Neural progenitor cell (in vitro differentiated cells): ENCODE results near the gene MDN1. TPM values are rescaled to one million over a fixed set of nuclear protein-coding genes. Genes with fewer than 3 reads are reported as not detected.

Source experiments
- DNase-seq: peaks from one replicate; pipeline ENCODE4 v3.0.0-alpha.2; 2016; ENCODE audit warnings: low spot score
- H2AFZ ChIP-seq: fragments of 200-600 bp; sonication (generic); replicated peaks from 2 replicates; pipeline ENCODE4 v1.6.1; 2016; ENCODE audit warnings: antibody characterized with exemption
- H3F3A ChIP-seq: fragments of 200-600 bp; sonication (generic); 2 replicates; pipeline ENCODE4 v1.6.1; 2016; ENCODE audit warnings: antibody characterized with exemption, low read depth
- H3K27ac ChIP-seq: fragments of 200-600 bp; sonication (generic); 2 replicates; pipeline ENCODE4 v1.5.1; 2016; ENCODE audit warnings: mild to moderate bottlenecking
- H3K27me3 ChIP-seq: fragments of 200-600 bp; sonication (generic); 2 replicates; pipeline ENCODE4 v1.6.1; 2016; ENCODE audit warnings: mild to moderate bottlenecking, moderate library complexity
- H3K36me3 ChIP-seq: fragments of 200-600 bp; sonication (generic); 2 replicates; pipeline ENCODE4 v1.5.1; 2016
- H3K4me1 ChIP-seq: fragments of 200-600 bp; sonication (generic); 2 replicates; pipeline ENCODE4 v1.6.1; 2016; ENCODE audit warnings: mixed run types
- H3K4me2 ChIP-seq: fragments of 200-600 bp; sonication (generic); 2 replicates; pipeline ENCODE4 v1.6.1; 2016
- H3K4me3 ChIP-seq: fragments of 200-600 bp; sonication (generic); 2 replicates; pipeline ENCODE4 v1.5.1; 2016
- H3K79me2 ChIP-seq: fragments of 200-600 bp; sonication (generic); 2 replicates; pipeline ENCODE4 v1.6.1; 2016; ENCODE audit warnings: low read depth
- H3K9ac ChIP-seq: fragments of 200-600 bp; sonication (generic); 2 replicates; pipeline ENCODE4 v1.6.1; 2016
- H3K9me3 ChIP-seq: fragments of 200-600 bp; sonication (generic); 2 replicates; pipeline ENCODE4 v1.5.1; 2016; ENCODE audit warnings: low read depth
- H4K20me1 ChIP-seq: fragments of 200-600 bp; sonication (generic); 2 replicates; pipeline ENCODE4 v1.6.1; 2016; ENCODE audit warnings: low read depth
- H3K27ac Mint-ChIP-seq: 3 replicates; pipeline ENCODE4 v1.8.0; 2021; ENCODE audit warnings: mixed read lengths
- H3K27me3 Mint-ChIP-seq: 2 replicates; pipeline ENCODE4 v1.8.0; 2022; ENCODE audit warnings: low read depth, mild to moderate bottlenecking, inconsistent platforms, moderate library complexity, mixed read lengths; ENCODE audit not compliant: insufficient read depth
- H3K36me3 Mint-ChIP-seq: 3 replicates; pipeline ENCODE4 v1.8.0; 2021; ENCODE audit warnings: mixed read lengths
- H3K4me1 Mint-ChIP-seq: 3 replicates; pipeline ENCODE4 v1.8.0; 2021; ENCODE audit warnings: mixed read lengths
- H3K4me3 Mint-ChIP-seq: 3 replicates; pipeline ENCODE4 v1.8.0; 2021; ENCODE audit warnings: mild to moderate bottlenecking, moderate library complexity, mixed read lengths
- H3K9me3 Mint-ChIP-seq: 3 replicates; pipeline ENCODE4 v1.8.0; 2020; ENCODE audit warnings: mixed read lengths
- EZH2 ChIP-seq: fragments of 200-600 bp; sonication (generic); IDR thresholded peaks from 2 replicates; pipeline ENCODE4 v1.6.1; 2017; ENCODE audit warnings: antibody characterized with exemption, mild to moderate bottlenecking, moderate library complexity
- EZH2phosphoT487 ChIP-seq: fragments of 200-600 bp; sonication (generic); IDR thresholded peaks from 2 replicates; pipeline ENCODE4 v1.6.1; 2017; ENCODE audit warnings: antibody characterized with exemption
- total RNA-seq: library from RNA; depleted of rRNA; stranded (reverse); fragments of >200 nt; gene quantifications from 2 replicates; pipeline ENCODE4 v1.2.3, GENCODE V29; 2015; ENCODE audit warnings: low replicate concordance
- TF ChIP-seq, protein P1 (sequence below): fragments of 200-600 bp; sonication (generic); IDR thresholded peaks from 2 replicates; pipeline ENCODE4 v1.5.1; 2017; ENCODE audit warnings: antibody characterized with exemption, mild to moderate bottlenecking

The MDN1 gene
- total RNA-seq, 1 donor from 2014 or later: 40.7 TPM

DNA sequence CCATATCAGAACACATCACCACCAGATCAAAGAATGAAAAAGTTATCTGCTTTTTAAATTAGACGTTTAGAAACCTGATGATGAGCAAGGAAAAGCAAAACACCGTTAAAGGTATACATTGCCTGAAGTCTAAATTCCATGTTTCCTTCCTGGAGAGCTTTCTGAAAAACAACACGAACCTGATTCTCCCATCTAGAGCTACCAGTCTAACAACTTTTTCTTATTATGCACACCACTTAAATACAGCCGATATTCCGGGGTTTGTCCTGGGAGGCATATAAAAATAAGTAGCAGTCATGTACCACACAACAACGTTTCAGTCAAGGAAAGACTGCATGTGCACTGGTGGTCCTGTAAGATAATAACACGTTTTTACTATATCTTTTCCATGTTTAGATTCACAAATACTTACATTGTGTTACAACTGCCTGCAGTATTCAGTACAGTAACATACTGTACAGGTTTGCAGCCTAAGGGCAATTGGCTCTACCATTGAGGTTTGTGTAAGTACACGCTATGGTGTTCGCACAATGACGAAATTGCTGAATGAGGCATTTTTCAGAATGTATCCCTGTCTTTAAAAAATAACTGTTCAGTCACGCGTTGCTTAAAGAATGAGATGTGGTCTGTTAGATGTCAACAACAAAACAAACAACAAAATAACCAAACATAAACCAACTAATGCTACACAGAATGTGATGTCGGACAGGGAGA, 162.0 kb downstream of the MDN1 start:
- no peaks in the 10 kb centered on the region for H3K27me3 Mint-ChIP-seq
- Histone ChIP-seq H3K27me3 (no peaks in the 10 kb centered on the region), H3K27ac (no peak overlapping the region), H3K9me3 (no peaks in the 10 kb centered on the region), H3F3A (peaks cover 4% of the 10 kb centered on the region), H3K4me2 (no peak overlapping the region), H3K4me1 (no peaks in the 10 kb centered on the region), H3K36me3 (peaks cover 11% of the 10 kb centered on the region), H4K20me1 (no peaks in the 10 kb centered on the region), H2AFZ (no peak overlapping the region), H3K4me3 (no peak overlapping the region), H3K79me2 (no peaks in the 10 kb centered on the region), H3K9ac (no peak overlapping the region)
- no peak overlapping the region for H3K27ac Mint-ChIP-seq
- no peak overlapping the region for H3K4me3 Mint-ChIP-seq
- TF ChIP-seq, protein P1, sequence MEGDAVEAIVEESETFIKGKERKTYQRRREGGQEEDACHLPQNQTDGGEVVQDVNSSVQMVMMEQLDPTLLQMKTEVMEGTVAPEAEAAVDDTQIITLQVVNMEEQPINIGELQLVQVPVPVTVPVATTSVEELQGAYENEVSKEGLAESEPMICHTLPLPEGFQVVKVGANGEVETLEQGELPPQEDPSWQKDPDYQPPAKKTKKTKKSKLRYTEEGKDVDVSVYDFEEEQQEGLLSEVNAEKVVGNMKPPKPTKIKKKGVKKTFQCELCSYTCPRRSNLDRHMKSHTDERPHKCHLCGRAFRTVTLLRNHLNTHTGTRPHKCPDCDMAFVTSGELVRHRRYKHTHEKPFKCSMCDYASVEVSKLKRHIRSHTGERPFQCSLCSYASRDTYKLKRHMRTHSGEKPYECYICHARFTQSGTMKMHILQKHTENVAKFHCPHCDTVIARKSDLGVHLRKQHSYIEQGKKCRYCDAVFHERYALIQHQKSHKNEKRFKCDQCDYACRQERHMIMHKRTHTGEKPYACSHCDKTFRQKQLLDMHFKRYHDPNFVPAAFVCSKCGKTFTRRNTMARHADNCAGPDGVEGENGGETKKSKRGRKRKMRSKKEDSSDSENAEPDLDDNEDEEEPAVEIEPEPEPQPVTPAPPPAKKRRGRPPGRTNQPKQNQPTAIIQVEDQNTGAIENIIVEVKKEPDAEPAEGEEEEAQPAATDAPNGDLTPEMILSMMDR: no peak
- TF ChIP-seq EZH2phosphoT487 (no peak), EZH2 (no peak)
- no peaks in the 10 kb centered on the region for H3K4me1 Mint-ChIP-seq
- no peak for DNase-seq
- peaks cover 25% of the 10 kb centered on the region for H3K36me3 Mint-ChIP-seq
- H3K9me3 Mint-ChIP-seq: no peaks in the 10 kb centered on the region

DNA sequence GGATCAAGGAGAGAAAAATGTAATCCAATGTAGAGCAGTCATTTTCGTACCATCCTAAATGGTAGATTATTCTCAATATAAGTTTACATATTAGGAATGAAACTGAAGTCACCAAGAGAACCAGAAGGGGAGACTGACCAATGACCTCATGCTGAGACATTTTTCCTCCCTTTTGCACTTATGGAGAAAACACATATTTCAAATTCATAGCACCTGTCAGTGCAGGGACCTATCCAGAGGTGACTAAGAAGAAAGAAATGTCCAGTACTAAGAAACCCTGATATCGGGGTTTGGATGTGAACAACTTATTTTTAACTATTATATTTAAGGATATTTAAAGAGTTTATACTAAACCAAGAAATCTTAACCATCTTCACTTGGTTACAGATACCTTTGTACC, 164.5 kb downstream of the MDN1 start:
- Mint-ChIP-seq H3K36me3 (peaks cover 13% of the 10 kb centered on the region), H3K4me3 (no peak overlapping the region), H3K27ac (no peak overlapping the region), H3K9me3 (no peaks in the 10 kb centered on the region), H3K4me1 (no peaks in the 10 kb centered on the region), H3K27me3 (no peaks in the 10 kb centered on the region)
- Histone ChIP-seq H3K9me3 (no peaks in the 10 kb centered on the region), H3K4me1 (no peaks in the 10 kb centered on the region), H3F3A (peaks cover 4% of the 10 kb centered on the region), H3K9ac (no peak overlapping the region), H3K27ac (no peak overlapping the region), H3K27me3 (no peaks in the 10 kb centered on the region), H4K20me1 (no peaks in the 10 kb centered on the region), H3K4me3 (no peak overlapping the region), H3K4me2 (no peak overlapping the region), H3K79me2 (no peaks in the 10 kb centered on the region), H3K36me3 (peaks cover 13% of the 10 kb centered on the region), H2AFZ (no peak overlapping the region)
- TF ChIP-seq, protein P1: no peak
- TF ChIP-seq EZH2phosphoT487: no peak
- no peak for TF ChIP-seq EZH2
- DNase-seq: no peak

DNA sequence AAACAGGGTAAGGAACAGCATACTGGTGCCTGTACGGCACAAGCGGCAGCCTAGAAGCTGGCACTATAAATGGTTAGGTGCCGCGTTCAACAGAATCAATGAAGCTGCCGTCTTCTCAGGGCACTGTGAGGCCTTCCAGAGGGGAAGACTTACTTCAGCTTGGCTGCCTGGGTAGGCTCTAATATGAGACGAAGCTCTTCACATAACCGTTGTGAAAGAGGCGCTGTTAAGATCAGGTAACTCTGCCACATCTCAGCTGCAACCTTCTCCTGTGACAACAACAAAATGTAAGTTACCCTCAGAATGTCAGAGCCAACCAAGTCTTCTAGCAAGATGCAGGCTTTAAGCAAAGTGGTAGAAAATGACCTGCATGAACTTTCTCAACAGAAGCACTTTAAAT, 169.0 kb downstream of the MDN1 start:
- Histone ChIP-seq H2AFZ (no peak overlapping the region), H3F3A (peaks cover 4% of the 10 kb centered on the region), H3K4me3 (no peak overlapping the region), H3K79me2 (no peaks in the 10 kb centered on the region), H3K27ac (no peak overlapping the region), H3K9me3 (no peaks in the 10 kb centered on the region), H3K4me1 (no peaks in the 10 kb centered on the region), H3K36me3 (peaks cover 19% of the 10 kb centered on the region), H3K27me3 (no peaks in the 10 kb centered on the region), H4K20me1 (no peaks in the 10 kb centered on the region), H3K4me2 (no peak overlapping the region), H3K9ac (no peak overlapping the region)
- Mint-ChIP-seq H3K4me1 (no peaks in the 10 kb centered on the region), H3K27ac (no peak overlapping the region), H3K27me3 (no peaks in the 10 kb centered on the region), H3K36me3 (peaks cover 15% of the 10 kb centered on the region), H3K9me3 (no peaks in the 10 kb centered on the region), H3K4me3 (no peak overlapping the region)
- TF ChIP-seq EZH2 (no peak), EZH2phosphoT487 (no peak)
- TF ChIP-seq, protein P1: no peak
- no peak for DNase-seq
